Skin of body (tissue), 2 donors: ENCODE measurements around the gene CHRM1. TPM values are rescaled to one million over a fixed set of nuclear protein-coding genes. Genes with fewer than 3 reads are reported as not detected.
"Not testable (repeated sequence)": the region's sequence is repeated elsewhere in the genome, so short reads cannot be mapped to it uniquely, and the experiment has no call there.

Experiments
- DNase-seq: peaks from one replicate; lab custom pipeline; 2025; lab: John Stamatoyannopoulos, UW
- total RNA-seq: library from RNA; depleted of rRNA; stranded (reverse); fragments of >200 nt; gene quantifications from one replicate; pipeline ENCODE4 v1.2.3, GENCODE V29; 2014

CHRM1 gene, protein sequence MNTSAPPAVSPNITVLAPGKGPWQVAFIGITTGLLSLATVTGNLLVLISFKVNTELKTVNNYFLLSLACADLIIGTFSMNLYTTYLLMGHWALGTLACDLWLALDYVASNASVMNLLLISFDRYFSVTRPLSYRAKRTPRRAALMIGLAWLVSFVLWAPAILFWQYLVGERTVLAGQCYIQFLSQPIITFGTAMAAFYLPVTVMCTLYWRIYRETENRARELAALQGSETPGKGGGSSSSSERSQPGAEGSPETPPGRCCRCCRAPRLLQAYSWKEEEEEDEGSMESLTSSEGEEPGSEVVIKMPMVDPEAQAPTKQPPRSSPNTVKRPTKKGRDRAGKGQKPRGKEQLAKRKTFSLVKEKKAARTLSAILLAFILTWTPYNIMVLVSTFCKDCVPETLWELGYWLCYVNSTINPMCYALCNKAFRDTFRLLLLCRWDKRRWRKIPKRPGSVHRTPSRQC
- total RNA-seq, result 0.69 TPM

- no peak for DNase-seq
Observed at GRCh38 chr11:62921201-62921572, at the start of gene CHRM1. Gene CHRM1 (minus strand): TSS chr11:62921363. CDS start chr11:62911100, 10,263 bp downstream.

GRCh38 chr11:62965574-62965973, 44.4 kb upstream of the CHRM1 start:
- no peak for DNase-seq

- no peak for DNase-seq
Observed at GRCh38 chr11:62962391-62962790, 41.2 kb upstream of the CHRM1 start.

DNA sequence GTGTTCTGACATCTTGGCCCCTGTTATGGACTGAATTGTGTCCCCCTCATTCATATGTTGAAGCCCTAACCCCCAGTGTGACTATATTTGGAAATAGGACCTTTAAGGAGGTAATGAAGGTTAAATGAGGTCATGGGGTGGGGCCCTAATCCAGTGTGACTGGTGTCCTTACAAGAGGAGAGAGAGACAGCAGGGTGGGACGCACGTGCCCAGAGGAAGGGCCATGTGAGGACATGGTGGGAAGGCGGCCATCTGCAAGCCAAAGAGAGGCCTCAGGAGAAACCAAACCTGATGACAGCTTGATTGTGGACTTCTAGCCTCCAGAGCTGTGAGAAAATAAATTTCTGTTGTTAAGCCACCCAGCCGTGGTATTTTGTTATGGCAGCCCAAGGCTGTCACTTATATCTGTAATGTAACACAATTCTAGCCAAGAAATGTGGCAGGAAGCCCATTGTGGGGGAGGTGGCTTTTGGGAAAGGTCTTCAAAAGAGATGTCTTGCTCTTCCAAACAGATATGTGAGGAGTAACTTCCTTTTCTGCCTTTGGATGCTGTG, 39.9 kb upstream of the CHRM1 start:
- no peak for DNase-seq

DNA sequence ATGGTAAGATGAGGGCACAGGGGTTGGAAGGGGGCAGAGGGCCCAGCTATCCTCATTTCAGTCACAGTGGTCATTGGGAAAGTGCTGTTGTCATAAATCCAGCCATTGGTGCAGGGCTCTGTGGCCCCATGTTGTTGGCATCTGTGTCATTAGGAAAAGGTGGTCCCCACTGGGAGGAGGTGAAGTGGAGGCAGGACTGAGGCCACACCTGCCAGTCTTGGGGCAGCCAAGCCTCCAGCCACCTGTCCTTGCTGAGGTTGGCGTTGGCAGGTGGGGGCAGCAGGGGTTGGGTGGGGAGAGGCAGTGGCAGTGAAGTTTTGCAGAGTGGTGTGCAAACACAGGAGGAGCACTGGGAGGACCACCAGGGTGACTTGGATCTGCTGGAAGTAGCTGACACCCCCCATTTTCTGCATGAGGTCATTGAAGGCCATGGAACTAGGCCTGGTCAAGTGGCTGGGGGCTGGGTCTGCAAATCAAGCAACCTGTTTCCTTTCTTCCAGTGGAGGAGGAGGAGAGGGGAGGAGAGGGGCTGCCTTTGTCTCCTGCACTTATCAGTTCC, 38.3 kb upstream of the CHRM1 start:
- DNase-seq, result no peak

- DNase-seq, result peak; percentile 92
Observed at GRCh38 chr11:62958547-62959421, 37.6 kb upstream of the CHRM1 start.

DNA sequence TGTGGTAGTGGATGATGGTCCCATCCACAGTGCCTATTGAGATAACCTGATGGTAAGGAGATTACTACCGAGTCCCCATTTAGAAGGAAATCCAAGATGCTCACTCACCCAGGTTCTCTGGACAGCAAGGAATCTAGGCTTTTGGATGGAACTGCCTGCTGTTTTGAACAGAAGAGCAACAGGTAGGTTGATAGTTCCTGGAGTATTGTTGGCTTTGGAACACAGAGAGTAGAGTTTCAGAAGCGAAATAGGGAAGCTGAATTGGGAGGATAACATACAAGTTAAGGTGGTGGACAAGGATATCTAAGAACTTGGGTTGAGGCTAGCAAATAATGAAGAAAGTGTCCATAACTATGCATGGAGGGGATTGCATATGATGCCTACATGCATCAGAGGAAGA, 36.0 kb upstream of the CHRM1 start:
- DNase-seq, result no peak

DNA sequence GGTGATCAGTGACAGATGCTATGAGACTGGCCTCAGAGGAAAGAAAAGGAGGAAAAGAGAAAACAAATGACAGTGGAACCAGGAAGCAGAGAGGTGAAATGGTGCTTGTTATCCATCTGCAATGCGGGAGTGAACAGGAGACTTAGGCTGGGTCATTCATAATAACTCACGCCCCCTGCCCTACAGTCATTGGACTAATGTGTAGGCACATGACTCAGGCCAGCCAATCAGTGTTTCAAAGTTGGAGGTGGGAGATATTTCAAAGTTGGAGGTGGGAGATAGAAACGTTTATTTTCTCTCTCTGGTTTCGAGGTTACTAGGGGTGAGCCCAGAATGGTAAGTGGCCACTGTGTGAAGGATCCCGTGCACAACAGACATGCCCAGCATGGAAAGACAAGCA, 33.3 kb upstream of the CHRM1 start:
- DNase-seq, result no peak

GRCh38 chr11:62953811-62954210, 32.6 kb upstream of the CHRM1 start:
- DNase-seq, result no peak

GRCh38 chr11:62948765-62949320, 27.7 kb upstream of the CHRM1 start:
- no peak for DNase-seq

GRCh38 chr11:62945538-62945937, 24.4 kb upstream of the CHRM1 start:
- DNase-seq, result not testable (repeated sequence)

GRCh38 chr11:62937528-62937927, 16.4 kb upstream of the CHRM1 start:
- DNase-seq, result not testable (repeated sequence)

- no peak for DNase-seq
Observed at GRCh38 chr11:62934496-62934785, 13.3 kb upstream of the CHRM1 start.

DNA sequence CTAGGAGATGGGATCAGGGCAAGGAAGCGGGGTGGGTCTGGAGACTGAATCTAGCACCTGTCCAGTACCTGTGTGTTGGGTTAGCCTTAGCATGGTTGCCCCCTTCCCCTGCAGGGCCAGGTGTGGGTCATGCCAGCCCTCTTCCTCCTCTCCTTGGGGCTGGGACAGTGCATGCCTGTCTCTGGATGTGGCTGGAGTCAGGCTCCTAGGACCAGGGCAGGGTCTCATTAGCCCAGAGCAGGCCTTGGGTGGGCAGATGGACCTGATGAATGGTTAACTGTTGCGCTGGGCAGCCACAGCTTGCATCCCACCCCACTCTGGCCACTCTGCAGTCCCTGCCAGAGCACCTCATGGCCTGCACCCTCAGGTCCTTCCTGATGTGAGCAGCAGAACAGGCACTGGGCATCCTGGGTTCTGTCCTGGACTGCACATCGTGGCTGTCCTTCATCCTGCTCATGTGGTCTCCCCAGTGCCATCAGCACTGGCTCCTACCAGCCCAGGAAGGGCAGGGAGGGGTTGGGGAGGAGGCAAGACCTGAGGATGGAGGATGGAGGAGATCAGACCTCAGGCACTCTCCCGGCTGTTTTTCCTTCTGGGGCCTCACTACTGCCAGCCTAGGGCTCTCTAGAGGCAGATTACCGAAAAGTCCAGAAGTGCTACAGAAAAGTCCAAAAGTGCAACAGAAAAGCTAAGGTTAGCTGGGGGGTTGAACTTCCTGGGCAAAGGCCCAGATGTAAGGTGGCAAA, 12.8 kb upstream of the CHRM1 start:
- DNase-seq, result no peak

DNA sequence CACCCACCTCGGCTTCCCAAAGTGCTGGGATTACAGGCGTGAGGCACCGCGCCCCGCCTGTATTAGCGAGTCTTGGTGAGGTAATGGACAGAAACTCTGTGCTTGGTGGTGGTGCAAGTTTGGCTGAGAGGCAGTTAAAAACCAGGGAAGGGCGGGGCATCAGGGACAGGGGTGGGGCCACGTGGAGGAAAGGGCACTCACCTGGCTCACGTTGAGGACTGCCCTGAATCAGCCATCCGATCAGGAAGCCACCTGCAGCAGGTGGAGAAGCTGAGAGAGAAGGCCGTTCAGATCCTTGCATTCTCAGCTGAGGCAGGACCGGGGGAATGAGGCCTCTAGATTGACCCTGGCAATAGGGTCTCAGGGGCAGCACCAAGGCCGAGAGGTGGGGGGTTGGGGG, 12.1 kb upstream of the CHRM1 start:
- no peak for DNase-seq

- peak; percentile 31 for DNase-seq
Observed at GRCh38 chr11:62931499-62932278, 10.5 kb upstream of the CHRM1 start.

- DNase-seq, result peak; percentile 36
Observed at GRCh38 chr11:62930666-62931065, 9.5 kb upstream of the CHRM1 start.

- no peak for DNase-seq
Observed at GRCh38 chr11:62930157-62930556, 9.0 kb upstream of the CHRM1 start.

- DNase-seq, result no peak
Observed at GRCh38 chr11:62928011-62928410, 6.8 kb upstream of the CHRM1 start.
